Smooth muscle cell of the coronary artery (primary cell): Measurements from ENCODE around the gene ZDHHC15. TPM values are rescaled to one million over a fixed set of nuclear protein-coding genes. Genes with fewer than 3 reads are reported as not detected.

Experiments
- total RNA-seq: library from RNA; depleted of rRNA; stranded (reverse); fragments of >200 nt; gene quantifications from 2 replicates; pipeline ENCODE4 v1.2.3, GENCODE V29; 2014; ENCODE audit warnings: low replicate concordance

ZDHHC15 gene, protein sequence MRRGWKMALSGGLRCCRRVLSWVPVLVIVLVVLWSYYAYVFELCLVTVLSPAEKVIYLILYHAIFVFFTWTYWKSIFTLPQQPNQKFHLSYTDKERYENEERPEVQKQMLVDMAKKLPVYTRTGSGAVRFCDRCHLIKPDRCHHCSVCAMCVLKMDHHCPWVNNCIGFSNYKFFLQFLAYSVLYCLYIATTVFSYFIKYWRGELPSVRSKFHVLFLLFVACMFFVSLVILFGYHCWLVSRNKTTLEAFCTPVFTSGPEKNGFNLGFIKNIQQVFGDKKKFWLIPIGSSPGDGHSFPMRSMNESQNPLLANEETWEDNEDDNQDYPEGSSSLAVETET
- total RNA-seq = 0.23 and 0.38 TPM in 2 replicates

DNA sequence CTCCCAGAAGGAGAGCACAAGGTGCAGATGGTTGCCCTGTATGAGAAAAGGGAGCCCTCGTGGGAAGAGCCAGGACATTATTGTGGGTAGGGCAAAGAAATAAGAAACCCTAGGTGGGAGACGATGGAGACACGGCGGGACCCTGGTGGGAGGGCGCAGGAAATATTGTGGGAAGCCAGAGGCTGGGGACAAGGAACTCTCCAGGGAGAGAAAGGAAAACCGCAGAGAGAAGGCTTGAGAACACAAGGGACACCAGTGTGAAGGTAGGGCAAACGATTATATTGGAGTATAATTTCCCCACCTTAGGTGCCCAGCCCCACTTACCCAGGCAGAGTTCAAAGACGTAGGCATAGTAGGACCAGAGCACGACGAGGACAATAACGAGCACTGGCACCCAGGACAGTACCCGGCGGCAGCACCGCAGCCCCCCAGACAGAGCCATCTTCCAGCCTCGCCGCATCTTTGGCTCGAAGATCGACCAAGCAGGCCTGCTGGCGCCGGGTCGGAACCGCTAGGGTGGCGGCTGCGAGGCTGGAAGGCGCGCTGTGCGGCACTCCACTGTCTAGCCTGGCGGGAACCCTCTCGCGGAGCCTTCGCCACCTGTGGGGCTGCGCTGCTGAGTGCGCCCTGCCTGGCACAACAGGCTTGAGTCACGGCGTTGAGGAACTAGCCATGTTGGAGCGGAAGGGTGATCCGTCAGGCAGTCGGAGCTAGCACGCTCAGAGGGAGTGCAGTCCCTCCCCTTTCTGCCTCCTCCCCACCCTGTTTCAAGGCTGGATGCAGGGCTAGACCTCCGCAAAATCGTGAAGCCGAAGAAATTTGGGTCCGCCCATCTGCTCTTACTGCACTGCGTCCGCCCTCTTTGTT is at the start of gene ZDHHC15:
Gene ZDHHC15 (minus strand): TSS at position 473 of the 867 bp plus-strand sequence. CDS start 13 bp downstream, at position 460.

Other genes with a start within 250 kb of the ZDHHC15 start
- gene UPRT, start 249.0 kb downstream of the ZDHHC15 start, total RNA-seq = 17.3 and 18.5 TPM in 2 replicates